AG09309 (cell line): ENCODE data around the gene MCM3AP.

Source experiments
- DNase-seq: peaks from one replicate; pipeline ENCODE4 v3.0.0-alpha.2; 2010; ENCODE audit warnings: low read depth
- H3K4me3 ChIP-seq: 2 replicates; pipeline ENCODE4 v1.5.1; 2011; ENCODE audit warnings: mild to moderate bottlenecking, low read depth, low read length, moderate library complexity; ENCODE audit not compliant: control insufficient read depth
- CTCF ChIP-seq: IDR thresholded peaks from 2 replicates; pipeline ENCODE4 v1.5.1; 2011; ENCODE audit warnings: mild to moderate bottlenecking, low read depth, low read length, inconsistent platforms; ENCODE audit not compliant: insufficient read depth, control insufficient read depth; ENCODE audit errors: missing control alignments

Gene MCM3AP

GRCh38 chr21:46325073-46325912, 39.9 kb upstream of the MCM3AP start:
- no peak for DNase-seq
- peak overlapping the region; percentile 73 for H3K4me3 ChIP-seq
- TF ChIP-seq CTCF = peak; percentile 38

- DNase-seq = peak; percentile 13
Observed at GRCh38 chr21:46324390-46325072, 39.1 kb upstream of the MCM3AP start.

GRCh38 chr21:46323710-46324389, 38.4 kb upstream of the MCM3AP start, which contains the start of the genes C21orf58 and PCNT:
C21orf58 (minus strand) TSS chr21:46323870; CDS start chr21:46322738, 1,132 bp downstream.
PCNT (plus strand) TSS chr21:46324156; CDS start chr21:46324229, 73 bp downstream.
- H3K4me3 ChIP-seq = peak within 1 kb of the TSS; percentile 86
- TF ChIP-seq CTCF = no peak
- DNase-seq = peak; percentile 89

More at GRCh38 chr21:46324390-46325072, 39.1 kb upstream of the MCM3AP start:
- H3K4me3 ChIP-seq = peak overlapping the region; percentile 86
- TF ChIP-seq CTCF = peak; percentile 1

- TF ChIP-seq CTCF = no peak
- peak overlapping the region; percentile 75 for H3K4me3 ChIP-seq
- DNase-seq = no peak
Observed at GRCh38 chr21:46323227-46323709, 37.9 kb upstream of the MCM3AP start.

GRCh38 chr21:46322351-46323226, 37.2 kb upstream of the MCM3AP start:
- TF ChIP-seq CTCF = no peak
- H3K4me3 ChIP-seq = peak overlapping the region; percentile 75
- no peak for DNase-seq
